ENCODE measurements around the gene MTFR1L. TPM values are rescaled to one million over a fixed set of nuclear protein-coding genes. Genes with fewer than 3 reads are reported as not detected.

Gene MTFR1L
- total and polyA plus RNA-seq, 2 donors from 2014 or later = 66.6 to 108 TPM

DNA sequence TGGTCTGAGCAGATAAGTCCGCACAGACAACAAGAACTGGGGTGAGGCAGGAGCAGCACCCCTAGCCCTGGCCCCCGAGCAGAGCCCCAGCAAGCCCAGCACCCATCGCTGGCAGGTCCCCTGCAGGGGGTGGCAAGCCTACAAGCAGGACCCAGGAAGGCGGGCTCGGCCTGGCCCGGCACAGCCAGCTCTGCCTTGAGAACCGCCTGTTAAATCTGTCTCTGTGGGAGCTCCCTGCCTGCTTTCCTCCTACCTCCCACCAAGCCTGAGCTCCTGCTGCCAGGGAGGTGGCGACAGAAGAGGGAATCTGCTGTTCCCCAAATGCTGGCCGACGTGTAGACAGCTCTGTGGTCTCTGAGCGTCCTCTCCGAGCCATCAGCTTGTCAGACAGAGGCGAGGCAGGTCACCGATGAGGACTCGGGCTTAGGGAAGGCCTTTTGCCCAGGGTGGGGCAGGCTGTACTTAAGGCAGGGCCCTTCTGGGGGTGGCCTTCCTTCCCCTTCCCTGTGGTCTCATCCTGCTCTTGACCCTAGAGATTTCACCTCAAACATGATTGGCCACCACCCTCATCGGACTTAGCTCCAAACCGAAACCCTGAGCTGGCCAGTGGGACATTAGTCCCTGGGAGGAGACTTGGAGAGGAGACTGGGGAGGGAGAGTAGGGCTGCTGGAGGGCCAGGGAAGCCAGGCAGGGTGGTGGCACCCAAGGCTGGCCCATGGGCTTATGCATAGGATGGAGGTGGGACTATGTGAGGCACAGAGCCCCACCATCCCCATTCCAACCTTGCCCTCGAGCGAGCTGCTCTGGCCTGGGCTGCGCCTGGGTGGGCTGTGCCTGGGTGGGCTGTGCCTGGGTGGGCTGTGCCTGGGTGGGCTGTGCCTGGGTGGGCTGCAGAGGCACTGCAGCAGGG, 12.0 kb upstream of the MTFR1L start:
- H3K4me1 ChIP-seq (ENCODE audit: control insufficient read depth in 2 of 3, insufficient read depth in 2 of 3, low read depth in 1 of 3, low read length in 3 of 3) = peaks cover 0 to 13% (median 3%) of the 10 kb centered on the region in 3 donors
- no peak overlapping the region for H3K9ac ChIP-seq (ENCODE audit: low read length in 3 of 3)
- DNase-seq (peak in 1 of 5 donors; percentile 71), FAIRE-seq (no peak)
- no peak overlapping the region for H3K4me3 ChIP-seq (ENCODE audit: low read length in 3 of 3)
- no peaks in the 10 kb centered on the region for H3K27me3 ChIP-seq (ENCODE audit: control insufficient read depth, insufficient read depth, low read length)
- peaks cover 0 to 9% (median 0%) of the 10 kb centered on the region in 3 donors for H3K36me3 ChIP-seq (ENCODE audit: control insufficient read depth in 2 of 3, insufficient read depth in 3 of 3, low read length in 3 of 3)
- no peaks in the 10 kb centered on the region for H3K9me3 ChIP-seq (ENCODE audit: control insufficient read depth in 2 of 3, insufficient read depth in 1 of 3, low read length in 3 of 3)
- intact Hi-C loops (cut with DNase I) = no loop called here
- H3K27ac ChIP-seq (ENCODE audit: low read depth in 2 of 2, low read length in 2 of 2) = no peak overlapping the region
- TF ChIP-seq, protein P1, sequence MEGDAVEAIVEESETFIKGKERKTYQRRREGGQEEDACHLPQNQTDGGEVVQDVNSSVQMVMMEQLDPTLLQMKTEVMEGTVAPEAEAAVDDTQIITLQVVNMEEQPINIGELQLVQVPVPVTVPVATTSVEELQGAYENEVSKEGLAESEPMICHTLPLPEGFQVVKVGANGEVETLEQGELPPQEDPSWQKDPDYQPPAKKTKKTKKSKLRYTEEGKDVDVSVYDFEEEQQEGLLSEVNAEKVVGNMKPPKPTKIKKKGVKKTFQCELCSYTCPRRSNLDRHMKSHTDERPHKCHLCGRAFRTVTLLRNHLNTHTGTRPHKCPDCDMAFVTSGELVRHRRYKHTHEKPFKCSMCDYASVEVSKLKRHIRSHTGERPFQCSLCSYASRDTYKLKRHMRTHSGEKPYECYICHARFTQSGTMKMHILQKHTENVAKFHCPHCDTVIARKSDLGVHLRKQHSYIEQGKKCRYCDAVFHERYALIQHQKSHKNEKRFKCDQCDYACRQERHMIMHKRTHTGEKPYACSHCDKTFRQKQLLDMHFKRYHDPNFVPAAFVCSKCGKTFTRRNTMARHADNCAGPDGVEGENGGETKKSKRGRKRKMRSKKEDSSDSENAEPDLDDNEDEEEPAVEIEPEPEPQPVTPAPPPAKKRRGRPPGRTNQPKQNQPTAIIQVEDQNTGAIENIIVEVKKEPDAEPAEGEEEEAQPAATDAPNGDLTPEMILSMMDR (IDR thresholded peaks at IDR 0.05; ENCODE audit: borderline replicate concordance, extremely low read depth, insufficient read depth) = no peak

DNA sequence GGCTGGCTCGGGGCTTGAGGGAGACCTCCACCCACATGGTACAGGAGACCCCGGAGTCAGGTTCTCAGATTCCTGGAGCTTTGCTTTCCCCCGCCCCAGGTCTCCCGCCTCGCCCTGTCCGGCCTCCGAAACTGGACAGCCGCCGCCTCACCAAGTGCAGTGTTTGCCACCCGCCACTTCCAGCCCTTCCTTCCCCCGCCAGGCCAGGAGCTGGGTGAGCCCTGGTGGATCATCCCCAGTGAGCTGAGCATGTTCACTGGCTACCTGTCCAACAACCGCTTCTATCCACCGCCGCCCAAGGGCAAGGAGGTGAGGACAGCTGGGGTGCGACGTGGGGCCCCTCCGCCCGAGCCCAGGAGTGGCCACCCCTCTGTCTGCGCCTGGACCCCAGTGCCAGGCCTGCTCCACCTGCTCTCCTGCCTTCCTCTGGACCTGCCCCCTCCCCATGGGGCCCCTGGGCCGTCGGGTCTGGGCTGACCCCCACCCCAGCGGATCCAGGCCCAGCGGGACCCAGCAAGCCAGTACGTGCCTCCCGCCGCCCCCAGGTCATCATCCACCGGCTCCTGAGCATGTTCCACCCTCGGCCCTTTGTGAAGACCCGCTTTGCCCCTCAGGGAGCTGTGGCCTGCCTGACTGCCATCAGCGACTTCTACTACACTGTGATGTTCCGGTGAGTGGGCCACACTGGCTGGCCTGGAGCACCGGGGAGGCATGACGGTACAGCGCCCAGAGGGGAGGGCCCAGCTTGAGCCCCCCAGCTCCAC, 11.1 kb upstream of the MTFR1L start:
- Histone ChIP-seq H3K4me1 (ENCODE audit: control insufficient read depth in 2 of 3, insufficient read depth in 2 of 3, low read depth in 1 of 3, low read length in 3 of 3) (peaks cover 0 to 12% (median 0%) of the 10 kb centered on the region in 3 donors), H3K4me3 (ENCODE audit: low read length in 3 of 3) (no peak overlapping the region), H3K27me3 (ENCODE audit: control insufficient read depth, insufficient read depth, low read length) (no peaks in the 10 kb centered on the region), H3K9me3 (ENCODE audit: control insufficient read depth in 2 of 3, insufficient read depth in 1 of 3, low read length in 3 of 3) (no peaks in the 10 kb centered on the region), H3K36me3 (ENCODE audit: control insufficient read depth in 2 of 3, insufficient read depth in 3 of 3, low read length in 3 of 3) (peaks cover 0 to 14% (median 0%) of the 10 kb centered on the region in 3 donors), H3K9ac (ENCODE audit: low read length in 3 of 3) (no peak overlapping the region), H3K27ac (ENCODE audit: low read depth in 2 of 2, low read length in 2 of 2) (no peak overlapping the region)
- DNase-seq (peak in 1 of 5 donors; percentile 74), FAIRE-seq (no peak)
- TF ChIP-seq, protein P1 (IDR thresholded peaks at IDR 0.05; ENCODE audit: borderline replicate concordance, extremely low read depth, insufficient read depth) = no peak
- intact Hi-C loops (cut with DNase I) = no loop called here

DNA sequence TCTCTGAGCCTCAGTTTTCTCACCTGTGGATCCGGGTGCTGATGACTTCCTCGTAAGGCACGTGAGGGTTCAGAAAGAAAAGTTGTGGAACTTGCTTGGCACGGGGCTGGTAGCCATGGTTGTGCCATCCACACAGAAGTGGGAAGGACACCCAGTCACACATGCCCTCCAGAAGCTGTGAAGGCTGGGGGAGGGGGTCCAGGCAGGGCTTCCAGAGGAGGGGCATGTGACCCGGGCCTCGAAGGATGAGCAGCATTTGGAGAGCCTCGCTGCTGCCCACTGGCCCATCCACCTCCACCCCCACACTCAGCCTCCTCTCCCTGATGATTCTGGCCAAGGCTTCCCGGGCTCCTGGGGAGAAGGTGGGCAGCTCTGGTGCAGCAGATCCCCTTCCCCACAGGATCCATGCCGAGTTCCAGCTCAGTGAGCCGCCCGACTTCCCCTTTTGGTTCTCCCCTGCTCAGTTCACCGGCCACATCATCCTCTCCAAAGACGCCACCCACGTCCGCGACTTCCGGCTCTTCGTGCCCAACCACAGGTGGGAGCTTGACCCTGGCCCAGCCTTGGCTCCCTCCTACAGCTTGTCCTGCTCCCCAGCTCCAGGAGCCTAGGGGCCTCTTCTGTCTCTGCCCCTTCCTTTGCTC, 10.3 kb upstream of the MTFR1L start:
- no peak for FAIRE-seq

More for the DNA sequence above, 10.3 kb upstream of the MTFR1L start:
- Histone ChIP-seq H3K4me1 (ENCODE audit: control insufficient read depth in 2 of 3, insufficient read depth in 2 of 3, low read depth in 1 of 3, low read length in 3 of 3) (peaks cover 0 to 12% (median 0%) of the 10 kb centered on the region in 3 donors), H3K36me3 (ENCODE audit: control insufficient read depth in 2 of 3, insufficient read depth in 3 of 3, low read length in 3 of 3) (peaks cover 0 to 14% (median 3%) of the 10 kb centered on the region in 3 donors), H3K9ac (ENCODE audit: low read length in 3 of 3) (no peak overlapping the region), H3K4me3 (ENCODE audit: low read length in 3 of 3) (no peak overlapping the region), H3K27me3 (ENCODE audit: control insufficient read depth, insufficient read depth, low read length) (no peaks in the 10 kb centered on the region), H3K27ac (ENCODE audit: low read depth in 2 of 2, low read length in 2 of 2) (no peak overlapping the region), H3K9me3 (ENCODE audit: control insufficient read depth in 2 of 3, insufficient read depth in 1 of 3, low read length in 3 of 3) (no peaks in the 10 kb centered on the region)
- TF ChIP-seq, protein P1 (IDR thresholded peaks at IDR 0.05; ENCODE audit: borderline replicate concordance, extremely low read depth, insufficient read depth) = no peak
- intact Hi-C loops (cut with DNase I) = no loop called here
- peak in 1 of 5 donors; percentile 77 for DNase-seq

Measured in kidney (tissue), 14 donors.